Activated CD4-positive, alpha-beta memory T cell treated with anti-CD3 and anti-CD28 coated beads for 36 hours (primary cell): ENCODE data around the gene SCAF1. TPM values are rescaled to one million over a fixed set of nuclear protein-coding genes. Genes with fewer than 3 reads are reported as not detected.
"Not testable (repeated sequence)": the region's sequence is repeated elsewhere in the genome, so short reads cannot be mapped to it uniquely, and the experiment has no call there.

Experiments
- CTCF ChIA-PET: fragments of 350-600 bp; sonication (Branson Sonifier 250); formaldehyde crosslinking; loops from one replicate; lab custom pipeline; 2021; ENCODE audit warnings: antibody characterized with exemption, inconsistent platforms; lab: Charles Lee
- POLR2A ChIA-PET: fragments of 350-600 bp; sonication (Branson Sonifier 250); formaldehyde crosslinking; loops from one replicate; lab custom pipeline; 2021; ENCODE audit warnings: antibody characterized with exemption; lab: Charles Lee
- DNase-seq: peaks from one replicate; pipeline ENCODE4 v3.0.0-alpha.2; 2020
- H3K27ac Mint-ChIP-seq: one replicate; pipeline ENCODE4 v1.8.0; 2021; ENCODE audit warnings: mixed read lengths
- H3K27me3 Mint-ChIP-seq: one replicate; pipeline ENCODE4 v1.8.0; 2021; ENCODE audit warnings: mixed read lengths
- H3K36me3 Mint-ChIP-seq: one replicate; pipeline ENCODE4 v1.8.0; 2021; ENCODE audit warnings: mixed read lengths
- H3K4me1 Mint-ChIP-seq: one replicate; pipeline ENCODE4 v1.8.0; 2021; ENCODE audit warnings: low read depth, mixed read lengths
- H3K4me3 Mint-ChIP-seq: one replicate; pipeline ENCODE4 v1.8.0; 2021; ENCODE audit warnings: mild to moderate bottlenecking, mixed read lengths
- H3K9me3 Mint-ChIP-seq: one replicate; pipeline ENCODE4 v1.8.0; 2021; ENCODE audit warnings: mixed read lengths
- intact Hi-C: fragments of 100-400 bp; cut with micrococcal nuclease; formaldehyde crosslinking; loops from one replicate; pipeline ENCODE4 v1.15.1; 2023
- total RNA-seq, 2 experiments: library from RNA; stranded (reverse); gene quantifications; one replicate each; pipeline ENCODE4 v1.2.3, GENCODE V29; 2021

Gene SCAF1
- total RNA-seq, 2 experiments from 2014 or later, result 57.4 to 58.6 TPM

GRCh38 chr19:49616945-49617344 is 25.1 kb upstream of the SCAF1 start:
- no peak for DNase-seq
- Mint-ChIP-seq H3K4me3 (no peak overlapping the region), H3K27me3 (no peaks in the 10 kb centered on the region), H3K27ac (no peak overlapping the region), H3K4me1 (peaks cover 14% of the 10 kb centered on the region), H3K9me3 (no peaks in the 10 kb centered on the region), H3K36me3 (peaks cover 36% of the 10 kb centered on the region)
- POLR2A ChIA-PET, result interaction anchor here (2.1 kb wide), 1 partner anchor 27 kb away, joined by 4 read pairs; no protein-coding TSS in a partner anchor
- intact Hi-C loops, result no loop called here
- CTCF ChIA-PET, result interaction anchor here (0.8 to 3.0 kb wide), 2 partner anchors 55 to 64 kb away, joined by 3 to 14 read pairs; no protein-coding TSS in a partner anchor

GRCh38 chr19:49617860-49618259 is 24.1 kb upstream of the SCAF1 start:
- H3K27ac Mint-ChIP-seq, H3K9me3 Mint-ChIP-seq, DNase-seq, intact Hi-C loops, H3K27me3 Mint-ChIP-seq, H3K4me3 Mint-ChIP-seq: not testable (repeated sequence)
- ChIA-PET CTCF (interaction anchor here (3.0 kb wide), 1 partner anchor 54 kb away, joined by 14 read pairs; no protein-coding TSS in a partner anchor), POLR2A (interaction anchor here (2.1 kb wide), 1 partner anchor 26 kb away, joined by 4 read pairs; no protein-coding TSS in a partner anchor)
- H3K36me3 Mint-ChIP-seq, result peaks cover 36% of the 10 kb centered on the region
- peaks cover 14% of the 10 kb centered on the region for H3K4me1 Mint-ChIP-seq

GRCh38 chr19:49624967-49625910 is 16.8 kb upstream of the SCAF1 start:
- no peaks in the 10 kb centered on the region for H3K4me1 Mint-ChIP-seq
- no peaks in the 10 kb centered on the region for H3K9me3 Mint-ChIP-seq
- H3K4me3 Mint-ChIP-seq, result no peak overlapping the region
- ChIA-PET CTCF (interaction anchor here (0.7 kb wide), 1 partner anchor 56 kb away, joined by 3 read pairs; no protein-coding TSS in a partner anchor), POLR2A (no interaction called here)
- H3K36me3 Mint-ChIP-seq, result peaks cover 3% of the 10 kb centered on the region
- no peak for DNase-seq
- intact Hi-C loops, result no loop called here
- H3K27me3 Mint-ChIP-seq, result no peaks in the 10 kb centered on the region
- H3K27ac Mint-ChIP-seq, result no peak overlapping the region

GRCh38 chr19:49626226-49626625 is 15.8 kb upstream of the SCAF1 start:
- Mint-ChIP-seq H3K27me3 (no peaks in the 10 kb centered on the region), H3K4me3 (no peak overlapping the region), H3K27ac (no peak overlapping the region), H3K9me3 (no peaks in the 10 kb centered on the region), H3K36me3 (peaks cover 3% of the 10 kb centered on the region), H3K4me1 (no peaks in the 10 kb centered on the region)
- POLR2A ChIA-PET, result no interaction called here
- intact Hi-C loops, result no loop called here
- no peak for DNase-seq
- CTCF ChIA-PET, result no interaction called here

GRCh38 chr19:49629659-49630058 is 12.3 kb upstream of the SCAF1 start:
- Mint-ChIP-seq H3K4me3 (no peak overlapping the region), H3K27me3 (no peaks in the 10 kb centered on the region), H3K27ac (no peak overlapping the region), H3K4me1 (no peaks in the 10 kb centered on the region), H3K9me3 (no peaks in the 10 kb centered on the region), H3K36me3 (no peaks in the 10 kb centered on the region)
- DNase-seq, result no peak
- POLR2A ChIA-PET, result no interaction called here
- intact Hi-C loops, result no loop called here
- CTCF ChIA-PET, result interaction anchor here (0.7 kb wide), 1 partner anchor 51 kb away, joined by 4 read pairs; no protein-coding TSS in a partner anchor

- intact Hi-C loops, result no loop called here
- POLR2A ChIA-PET, result interaction anchor here (0.5 kb wide), 1 partner anchor 45 kb away, joined by 3 read pairs; no protein-coding TSS in a partner anchor
- peaks cover 3% of the 10 kb centered on the region for H3K4me1 Mint-ChIP-seq
Measured at GRCh38 chr19:49631014-49631588, 10.9 kb upstream of the SCAF1 start.

GRCh38 chr19:49631610-49632192 is 10.3 kb upstream of the SCAF1 start:
- intact Hi-C loops, result no loop called here
- Mint-ChIP-seq H3K4me1 (peaks cover 3% of the 10 kb centered on the region), H3K9me3 (no peaks in the 10 kb centered on the region), H3K27me3 (no peaks in the 10 kb centered on the region), H3K4me3 (no peak overlapping the region), H3K36me3 (no peaks in the 10 kb centered on the region), H3K27ac (no peak overlapping the region)
- CTCF ChIA-PET, result interaction anchor here (1.1 kb wide), 1 partner anchor 53 kb away, joined by 3 read pairs; no protein-coding TSS in a partner anchor
- no peak for DNase-seq
- POLR2A ChIA-PET, result interaction anchor here (0.5 kb wide), 1 partner anchor 45 kb away, joined by 3 read pairs; no protein-coding TSS in a partner anchor

More at GRCh38 chr19:49631014-49631588, 10.9 kb upstream of the SCAF1 start:
- H3K9me3 Mint-ChIP-seq, result no peaks in the 10 kb centered on the region
- CTCF ChIA-PET, result interaction anchor here (1.1 kb wide), 1 partner anchor 54 kb away, joined by 3 read pairs; no protein-coding TSS in a partner anchor
- H3K27me3 Mint-ChIP-seq, result no peaks in the 10 kb centered on the region
- H3K27ac Mint-ChIP-seq, result no peak overlapping the region
- DNase-seq, result no peak
- H3K36me3 Mint-ChIP-seq, result no peaks in the 10 kb centered on the region
- H3K4me3 Mint-ChIP-seq, result no peak overlapping the region

- intact Hi-C loops, result no loop called here
- Mint-ChIP-seq H3K27ac (no peak overlapping the region), H3K36me3 (no peaks in the 10 kb centered on the region), H3K4me1 (peaks cover 3% of the 10 kb centered on the region), H3K9me3 (no peaks in the 10 kb centered on the region), H3K27me3 (no peaks in the 10 kb centered on the region), H3K4me3 (no peak overlapping the region)
- POLR2A ChIA-PET, result no interaction called here
- DNase-seq, result no peak
- CTCF ChIA-PET, result no interaction called here
Measured at GRCh38 chr19:49632576-49632975, 9.4 kb upstream of the SCAF1 start.

- H3K9me3 Mint-ChIP-seq, POLR2A ChIA-PET, intact Hi-C loops, H3K4me3 Mint-ChIP-seq, H3K36me3 Mint-ChIP-seq, H3K27ac Mint-ChIP-seq, H3K4me1 Mint-ChIP-seq, CTCF ChIA-PET, DNase-seq, H3K27me3 Mint-ChIP-seq: not testable (repeated sequence)
Measured at GRCh38 chr19:49633273-49633672, 8.7 kb upstream of the SCAF1 start.

GRCh38 chr19:49635530-49636232 is 6.3 kb upstream of the SCAF1 start:
- Mint-ChIP-seq H3K9me3 (no peaks in the 10 kb centered on the region), H3K36me3 (peaks cover 1% of the 10 kb centered on the region), H3K27ac (no peak overlapping the region), H3K4me3 (no peak overlapping the region), H3K27me3 (no peaks in the 10 kb centered on the region), H3K4me1 (peaks cover 23% of the 10 kb centered on the region)
- CTCF ChIA-PET, result interaction anchor here (0.6 kb wide), 1 partner anchor 13 kb away, joined by 3 read pairs; no protein-coding TSS in a partner anchor
- DNase-seq, result no peak
- intact Hi-C loops, result no loop called here
- POLR2A ChIA-PET, result no interaction called here

GRCh38 chr19:49636233-49636932 is 5.6 kb upstream of the SCAF1 start:
- Mint-ChIP-seq H3K9me3 (no peaks in the 10 kb centered on the region), H3K4me1 (peaks cover 25% of the 10 kb centered on the region), H3K27ac (no peak overlapping the region), H3K27me3 (no peaks in the 10 kb centered on the region), H3K4me3 (no peak overlapping the region), H3K36me3 (peaks cover 5% of the 10 kb centered on the region)
- ChIA-PET POLR2A (no interaction called here), CTCF (no interaction called here)
- intact Hi-C loops, result no loop called here
- DNase-seq, result no peak
